GM12878 (cell line): ENCODE data around the gene TICRR. TPM values are rescaled to one million over a fixed set of nuclear protein-coding genes. Genes with fewer than 3 reads are reported as not detected.

Experiments used
- ATAC-seq: fragments of 200-7000 bp; cut with Tn5 transposase; 3 replicates; pipeline ENCODE4 v1.9.1; 2020; ENCODE audit warnings: mild to moderate bottlenecking, moderate library complexity
- BruUV-seq: library from RNA; stranded (reverse); fragments of 400-500 nt; replicated peaks from 2 replicates; lab custom pipeline; 2021; lab: Mats Ljungman, UMichigan
- CTCF ChIA-PET: fragments of 300-600 bp; sonication (Branson Sonifier 250); formaldehyde crosslinking; extraction: SDS; loops from one replicate; lab custom pipeline; 2021; ENCODE audit warnings: inconsistent platforms; lab: Yijun Ruan, JAX
- POLR2A ChIA-PET: fragments of 350-600 bp; formaldehyde crosslinking; extraction: SDS; loops from one replicate; lab custom pipeline; 2021; ENCODE audit warnings: inconsistent platforms; lab: Charles Lee
- RAD21 ChIA-PET: fragments of 300-600 bp; sonication (Branson Sonifier 250); formaldehyde crosslinking; loops from one replicate; lab custom pipeline; 2023; ENCODE audit warnings: antibody characterized with exemption; ENCODE audit not compliant: unreplicated experiment; lab: Charles Lee
- SMC1A ChIA-PET: fragments of 300-600 bp; sonication (Branson Sonifier 250); formaldehyde crosslinking; loops from one replicate; lab custom pipeline; 2023; ENCODE audit not compliant: unreplicated experiment, uncharacterized antibody; lab: Charles Lee
- DNase-seq: peaks from one replicate; pipeline ENCODE4 v3.0.0-alpha.2; 2011; ENCODE audit warnings: low read depth, low spot score
- FAIRE-seq: peaks from 3 replicates; lab custom pipeline; 2011; peaks lifted over from hg19 to GRCh38; lab: Jason Lieb, UNC
- H2AFZ ChIP-seq: 2 replicates; pipeline ENCODE4 v1.6.0; 2011; ENCODE audit warnings: low read depth, low read length, control low read depth; ENCODE audit not compliant: control insufficient read depth
- H3K27ac ChIP-seq: 2 replicates; pipeline ENCODE4 v1.5.1; 2011; ENCODE audit warnings: control low read depth; ENCODE audit not compliant: control insufficient read depth, insufficient read depth
- H3K27me3 ChIP-seq, 2 experiments: replicated peaks in 1 of 2; 2 replicates each; pipeline versions ENCODE4 v1.6.0 to v1.6.1; 2011; ENCODE audit warnings: low read length in 1 of 2; ENCODE audit not compliant: control insufficient read depth in 2 of 2, insufficient read depth in 2 of 2
- H3K36me3 ChIP-seq, 2 experiments: 2 replicates each; pipeline ENCODE4 v1.5.1; 2011; ENCODE audit warnings: low read length in 1 of 2; ENCODE audit not compliant: control insufficient read depth in 2 of 2, insufficient read depth in 2 of 2
- H3K4me1 ChIP-seq: 2 replicates; pipeline ENCODE4 v1.6.1; 2011; ENCODE audit warnings: mild to moderate bottlenecking, low read length, moderate library complexity, mixed read lengths; ENCODE audit not compliant: control insufficient read depth, insufficient read depth
- H3K4me2 ChIP-seq: 2 replicates; pipeline ENCODE4 v1.6.0; 2011; ENCODE audit warnings: control low read depth; ENCODE audit not compliant: control insufficient read depth, insufficient read depth
- H3K4me3 ChIP-seq: fragments of 200-600 bp; sonication (generic); 2 replicates; pipeline ENCODE4 v1.5.1; 2016
- H3K79me2 ChIP-seq: 2 replicates; pipeline ENCODE4 v1.6.0; 2011; ENCODE audit warnings: low read length; ENCODE audit not compliant: control insufficient read depth, insufficient read depth
- H3K9ac ChIP-seq: 2 replicates; pipeline ENCODE4 v1.8.0; 2011; ENCODE audit warnings: low read length, control low read depth, mixed read lengths; ENCODE audit not compliant: control insufficient read depth, insufficient read depth
- H3K9me3 ChIP-seq: replicated peaks from 3 replicates; pipeline ENCODE4 v1.5.1; 2011; ENCODE audit warnings: mild to moderate bottlenecking, low read length; ENCODE audit not compliant: control insufficient read depth, insufficient read depth
- H4K20me1 ChIP-seq: 2 replicates; pipeline ENCODE4 v1.6.0; 2011; ENCODE audit not compliant: control insufficient read depth, insufficient read depth
- CUX1 ChIP-seq: IDR thresholded peaks from 2 replicates; pipeline ENCODE4 v1.6.1; 2012; ENCODE audit warnings: improper control_type of control experiment, low read depth, low read length; ENCODE audit not compliant: insufficient replicate concordance
- POLR2A ChIP-seq: IDR thresholded peaks from 2 replicates; pipeline ENCODE4 v1.6.1; 2011; ENCODE audit warnings: low read depth, mild to moderate bottlenecking, low read length
- SUZ12 ChIP-seq: fragments of 200-600 bp; sonication (generic); IDR thresholded peaks from one replicate; pipeline ENCODE4 v1.6.1; 2018; ENCODE audit warnings: antibody characterized with exemption, mild to moderate bottlenecking; ENCODE audit not compliant: unreplicated experiment
- TCF12 ChIP-seq: IDR thresholded peaks from 2 replicates; pipeline ENCODE4 v1.6.1; 2011; ENCODE audit warnings: low read depth, mild to moderate bottlenecking, low read length
- ZNF592 ChIP-seq: fragments of 450-650 bp; IDR thresholded peaks from 2 replicates; pipeline ENCODE4 v1.6.1; 2017; ENCODE audit warnings: mild to moderate bottlenecking, moderate library complexity
- ZNF622 ChIP-seq: fragments of 450-650 bp; IDR thresholded peaks from 2 replicates; pipeline ENCODE4 v1.6.1; 2017; ENCODE audit warnings: mild to moderate bottlenecking, inconsistent platforms
- ZSCAN29 ChIP-seq: fragments of 450-650 bp; IDR thresholded peaks from 2 replicates; pipeline ENCODE4 v1.6.1; 2017; ENCODE audit warnings: mild to moderate bottlenecking, moderate library complexity
- WGBS: methylation state at CpG from one replicate; pipeline ENCODE4 v1.1.6; 2016; ENCODE audit warnings: low lambda C conversion rate; ENCODE audit not compliant: insufficient replicate concordance, insufficient coverage; ENCODE audit errors: missing lambda C conversion rate; 5-methylcytosine and 5-hydroxymethylcytosine counted together
- in situ Hi-C: fragments of 300-500 bp; cut with MboI; formaldehyde crosslinking; loops from 9 replicates; pipeline ENCODE4 v1.14.3; 2018; ENCODE audit warnings: mixed read lengths
- intact Hi-C: fragments of 100-400 bp; cut with micrococcal nuclease; formaldehyde crosslinking; loops from one replicate; pipeline ENCODE4 v1.14.2; 2022; ENCODE audit not compliant: unreplicated experiment
- polyA plus RNA-seq, 11 experiments: library from polyadenylated mRNA; depleted of rRNA in 4 of 11; unstranded in 6 of 11; stranded (reverse) in 5 of 11; fragments of >200 nt; fragmentation: Nextera tagmentation in 4 of 11; fragmentation: Illumina TruSeq in 1 of 11; extraction: Ambion mirVana in 4 of 11; extraction: Trizol in 1 of 11; gene quantifications; 1 replicate in 1 of 11; 2 replicates in 10 of 11; pipeline versions ENCODE4 v1.2.1 to v1.2.3, GENCODE V29; 2011 to 2016; ENCODE audit warnings: inconsistent platforms in 2 of 11, missing spikeins in 2 of 11, low read depth in 1 of 11
- total RNA-seq, 4 experiments: library from RNA; depleted of rRNA in 3 of 4; stranded (reverse); fragments of >200 nt in 3 of 4; fragmentation: Illumina TruSeq in 1 of 4; extraction: Trizol in 1 of 4; gene quantifications; 2 replicates each; pipeline versions ENCODE4 v1.2.1 to v1.2.3, GENCODE V29; 2013 to 2021

Gene TICRR
- total and polyA plus RNA-seq, 10 of the 15 experiments (the other 5 are each of a cell fraction or from before 2014, with no cell fraction given): 0.58 to 21.5 (median 11.5) TPM

GRCh38 chr15:89615135-89615534 lies 39.9 kb downstream of the TICRR start:
- 100% methylated on average over 1 of the region's 1 CpG for WGBS
- Histone ChIP-seq H3K27ac (no peak overlapping the region), H3K4me3 (no peak overlapping the region), H3K4me2 (no peak overlapping the region), H3K36me3 (peaks cover 18 to 25% of the 10 kb centered on the region in 2 experiments), H3K27me3 (no peaks in the 10 kb centered on the region), H2AFZ (no peak overlapping the region), H3K9me3 (peaks cover 2% of the 10 kb centered on the region), H3K4me1 (no peaks in the 10 kb centered on the region), H3K9ac (no peak overlapping the region), H3K79me2 (no peaks in the 10 kb centered on the region), H4K20me1 (no peaks in the 10 kb centered on the region)
- POLR2A ChIA-PET: no interaction called here
- CTCF ChIA-PET: interaction anchor here (1.5 kb wide), 1 partner anchor 257 kb away, joined by 4 read pairs; no protein-coding TSS in a partner anchor
- DNase-seq (no peak), FAIRE-seq (no peak), ATAC-seq (no peak)
- no TSS peak for BruUV-seq
- SMC1A ChIA-PET: interaction anchor here (0.6 kb wide), 1 partner anchor 123 kb away, joined by 3 read pairs; no protein-coding TSS in a partner anchor
- intact Hi-C loops: no loop called here
- TF ChIP-seq ZSCAN29: no peak
- no peak for TF ChIP-seq ZNF622
- no peak for TF ChIP-seq TCF12
- no peak for TF ChIP-seq SUZ12
- no peak for TF ChIP-seq CUX1
- TF ChIP-seq POLR2A: no peak
- TF ChIP-seq ZNF592: no peak
- in situ Hi-C loops: no loop called here
- RAD21 ChIA-PET: no interaction called here
